GM12878 (cell line): ENCODE measurements around the gene LIF. TPM values are rescaled to one million over a fixed set of nuclear protein-coding genes. Genes with fewer than 3 reads are reported as not detected.

Experiments
- ATAC-seq: fragments of 200-7000 bp; cut with Tn5 transposase; 3 replicates; pipeline ENCODE4 v1.9.1; 2020; ENCODE audit warnings: mild to moderate bottlenecking, moderate library complexity
- BruUV-seq: library from RNA; stranded (reverse); fragments of 400-500 nt; replicated peaks from 2 replicates; lab custom pipeline; 2021; lab: Mats Ljungman, UMichigan
- CTCF ChIA-PET: fragments of 300-600 bp; sonication (Branson Sonifier 250); formaldehyde crosslinking; extraction: SDS; loops from one replicate; lab custom pipeline; 2021; ENCODE audit warnings: inconsistent platforms; lab: Yijun Ruan, JAX
- POLR2A ChIA-PET: fragments of 350-600 bp; formaldehyde crosslinking; extraction: SDS; loops from one replicate; lab custom pipeline; 2021; ENCODE audit warnings: inconsistent platforms; lab: Charles Lee
- RAD21 ChIA-PET: fragments of 300-600 bp; sonication (Branson Sonifier 250); formaldehyde crosslinking; loops from one replicate; lab custom pipeline; 2023; ENCODE audit warnings: antibody characterized with exemption; ENCODE audit not compliant: unreplicated experiment; lab: Charles Lee
- SMC1A ChIA-PET: fragments of 300-600 bp; sonication (Branson Sonifier 250); formaldehyde crosslinking; loops from one replicate; lab custom pipeline; 2023; ENCODE audit not compliant: unreplicated experiment, uncharacterized antibody; lab: Charles Lee
- DNase-seq: peaks from one replicate; pipeline ENCODE4 v3.0.0-alpha.2; 2011; ENCODE audit warnings: low read depth, low spot score
- FAIRE-seq: peaks from 3 replicates; lab custom pipeline; 2011; peaks lifted over from hg19 to GRCh38; lab: Jason Lieb, UNC
- H2AFZ ChIP-seq: 2 replicates; pipeline ENCODE4 v1.6.0; 2011; ENCODE audit warnings: low read depth, low read length, control low read depth; ENCODE audit not compliant: control insufficient read depth
- H3K27ac ChIP-seq: 2 replicates; pipeline ENCODE4 v1.5.1; 2011; ENCODE audit warnings: control low read depth; ENCODE audit not compliant: control insufficient read depth, insufficient read depth
- H3K27me3 ChIP-seq, 2 experiments: replicated peaks in 1 of 2; 2 replicates each; pipeline versions ENCODE4 v1.6.0 to v1.6.1; 2011; ENCODE audit warnings: low read length in 1 of 2; ENCODE audit not compliant: control insufficient read depth in 2 of 2, insufficient read depth in 2 of 2
- H3K36me3 ChIP-seq, 2 experiments: 2 replicates each; pipeline ENCODE4 v1.5.1; 2011; ENCODE audit warnings: low read length in 1 of 2; ENCODE audit not compliant: control insufficient read depth in 2 of 2, insufficient read depth in 2 of 2
- H3K4me1 ChIP-seq: 2 replicates; pipeline ENCODE4 v1.6.1; 2011; ENCODE audit warnings: mild to moderate bottlenecking, low read length, moderate library complexity, mixed read lengths; ENCODE audit not compliant: control insufficient read depth, insufficient read depth
- H3K4me2 ChIP-seq: 2 replicates; pipeline ENCODE4 v1.6.0; 2011; ENCODE audit warnings: control low read depth; ENCODE audit not compliant: control insufficient read depth, insufficient read depth
- H3K4me3 ChIP-seq: fragments of 200-600 bp; sonication (generic); 2 replicates; pipeline ENCODE4 v1.5.1; 2016
- H3K79me2 ChIP-seq: 2 replicates; pipeline ENCODE4 v1.6.0; 2011; ENCODE audit warnings: low read length; ENCODE audit not compliant: control insufficient read depth, insufficient read depth
- H3K9ac ChIP-seq: 2 replicates; pipeline ENCODE4 v1.8.0; 2011; ENCODE audit warnings: low read length, control low read depth, mixed read lengths; ENCODE audit not compliant: control insufficient read depth, insufficient read depth
- H3K9me3 ChIP-seq: replicated peaks from 3 replicates; pipeline ENCODE4 v1.5.1; 2011; ENCODE audit warnings: mild to moderate bottlenecking, low read length; ENCODE audit not compliant: control insufficient read depth, insufficient read depth
- H4K20me1 ChIP-seq: 2 replicates; pipeline ENCODE4 v1.6.0; 2011; ENCODE audit not compliant: control insufficient read depth, insufficient read depth
- ATF3 ChIP-seq: IDR thresholded peaks from 2 replicates; pipeline ENCODE4 v1.6.1; 2011; ENCODE audit warnings: low read depth, mild to moderate bottlenecking, low read length, moderate library complexity, borderline replicate concordance; ENCODE audit errors: extremely low read depth
- BMI1 ChIP-seq: fragments of 450-650 bp; IDR thresholded peaks from 2 replicates; pipeline ENCODE4 v1.6.1; 2016; ENCODE audit warnings: mild to moderate bottlenecking, moderate library complexity, borderline replicate concordance
- GATAD2B ChIP-seq: fragments of 450-650 bp; conservative IDR thresholded peaks from 2 replicates; pipeline ENCODE4 v1.6.1; 2017; ENCODE audit warnings: low read depth, mild to moderate bottlenecking, moderate library complexity
- MYB ChIP-seq: fragments of 150-350 bp; IDR thresholded peaks from 2 replicates; pipeline ENCODE4 v1.6.1; 2014; ENCODE audit warnings: mild to moderate bottlenecking, low read depth, low read length, borderline replicate concordance
- MYC ChIP-seq: IDR thresholded peaks from 2 replicates; pipeline ENCODE4 v1.6.1; 2011; ENCODE audit warnings: mild to moderate bottlenecking, low read length, moderate library complexity, inconsistent platforms; ENCODE audit not compliant: insufficient read depth, insufficient replicate concordance, insufficient read length, severe bottlenecking
- NFXL1 ChIP-seq: fragments of 450-650 bp; IDR thresholded peaks from 2 replicates; pipeline ENCODE4 v1.6.1; 2017; ENCODE audit warnings: antibody characterized with exemption, mild to moderate bottlenecking, borderline replicate concordance
- NR2F1 ChIP-seq: fragments of 450-650 bp; conservative IDR thresholded peaks from 2 replicates; pipeline ENCODE4 v1.6.1; 2017; ENCODE audit warnings: mild to moderate bottlenecking
- POLR2AphosphoS2 ChIP-seq: IDR thresholded peaks from 2 replicates; pipeline ENCODE4 v1.6.1; 2011; ENCODE audit warnings: low read depth, mild to moderate bottlenecking, low read length, improper control_type of control experiment, moderate library complexity
- RELA ChIP-seq: fragments of 450-650 bp; IDR thresholded peaks from 2 replicates; pipeline ENCODE4 v1.8.0; 2014; ENCODE audit warnings: borderline replicate concordance; ENCODE audit not compliant: partially characterized antibody
- RFX5 ChIP-seq: IDR thresholded peaks from 2 replicates; pipeline ENCODE4 v1.6.1; 2011; ENCODE audit warnings: low read depth, low read length, improper control_type of control experiment
- TBL1XR1 ChIP-seq: IDR thresholded peaks from 2 replicates; pipeline ENCODE4 v1.6.1; 2012; ENCODE audit warnings: low read depth, low read length, improper control_type of control experiment
- ZNF217 ChIP-seq: fragments of 450-650 bp; IDR thresholded peaks from 2 replicates; pipeline ENCODE4 v1.6.1; 2017; ENCODE audit warnings: antibody characterized with exemption, mild to moderate bottlenecking
- WGBS: methylation state at CpG from one replicate; pipeline ENCODE4 v1.1.6; 2016; ENCODE audit warnings: low lambda C conversion rate; ENCODE audit not compliant: insufficient replicate concordance, insufficient coverage; ENCODE audit errors: missing lambda C conversion rate; 5-methylcytosine and 5-hydroxymethylcytosine counted together
- in situ Hi-C: fragments of 300-500 bp; cut with MboI; formaldehyde crosslinking; loops from 9 replicates; pipeline ENCODE4 v1.14.3; 2018; ENCODE audit warnings: mixed read lengths
- intact Hi-C: fragments of 100-400 bp; cut with micrococcal nuclease; formaldehyde crosslinking; loops from one replicate; pipeline ENCODE4 v1.14.2; 2022; ENCODE audit not compliant: unreplicated experiment
- polyA plus RNA-seq, 11 experiments: library from polyadenylated mRNA; depleted of rRNA in 4 of 11; unstranded in 6 of 11; stranded (reverse) in 5 of 11; fragments of >200 nt; fragmentation: Nextera tagmentation in 4 of 11; fragmentation: Illumina TruSeq in 1 of 11; extraction: Ambion mirVana in 4 of 11; extraction: Trizol in 1 of 11; gene quantifications; 1 replicate in 1 of 11; 2 replicates in 10 of 11; pipeline versions ENCODE4 v1.2.1 to v1.2.3, GENCODE V29; 2011 to 2016; ENCODE audit warnings: inconsistent platforms in 2 of 11, missing spikeins in 2 of 11, low read depth in 1 of 11
- total RNA-seq, 4 experiments: library from RNA; depleted of rRNA in 3 of 4; stranded (reverse); fragments of >200 nt in 3 of 4; fragmentation: Illumina TruSeq in 1 of 4; extraction: Trizol in 1 of 4; gene quantifications; 2 replicates each; pipeline versions ENCODE4 v1.2.1 to v1.2.3, GENCODE V29; 2013 to 2021
- TF ChIP-seq, protein P1 (sequence below): fragments of 450-650 bp; conservative IDR thresholded peaks from 2 replicates; pipeline ENCODE4 v1.6.1; 2017; ENCODE audit warnings: mild to moderate bottlenecking, moderate library complexity
- TF ChIP-seq, protein P2 (sequence below): IDR thresholded peaks from 2 replicates; pipeline ENCODE4 v1.6.1; 2011; ENCODE audit warnings: borderline replicate concordance, low read depth, mild to moderate bottlenecking, moderate library complexity, mixed read lengths, low read length; ENCODE audit not compliant: insufficient read depth; ENCODE audit errors: extremely low read length

Gene LIF
- total and polyA plus RNA-seq, 10 of the 15 experiments (the other 5 are each of a cell fraction or from before 2014, with no cell fraction given): 0.05 to 3.4 (median 0.97) TPM

DNA sequence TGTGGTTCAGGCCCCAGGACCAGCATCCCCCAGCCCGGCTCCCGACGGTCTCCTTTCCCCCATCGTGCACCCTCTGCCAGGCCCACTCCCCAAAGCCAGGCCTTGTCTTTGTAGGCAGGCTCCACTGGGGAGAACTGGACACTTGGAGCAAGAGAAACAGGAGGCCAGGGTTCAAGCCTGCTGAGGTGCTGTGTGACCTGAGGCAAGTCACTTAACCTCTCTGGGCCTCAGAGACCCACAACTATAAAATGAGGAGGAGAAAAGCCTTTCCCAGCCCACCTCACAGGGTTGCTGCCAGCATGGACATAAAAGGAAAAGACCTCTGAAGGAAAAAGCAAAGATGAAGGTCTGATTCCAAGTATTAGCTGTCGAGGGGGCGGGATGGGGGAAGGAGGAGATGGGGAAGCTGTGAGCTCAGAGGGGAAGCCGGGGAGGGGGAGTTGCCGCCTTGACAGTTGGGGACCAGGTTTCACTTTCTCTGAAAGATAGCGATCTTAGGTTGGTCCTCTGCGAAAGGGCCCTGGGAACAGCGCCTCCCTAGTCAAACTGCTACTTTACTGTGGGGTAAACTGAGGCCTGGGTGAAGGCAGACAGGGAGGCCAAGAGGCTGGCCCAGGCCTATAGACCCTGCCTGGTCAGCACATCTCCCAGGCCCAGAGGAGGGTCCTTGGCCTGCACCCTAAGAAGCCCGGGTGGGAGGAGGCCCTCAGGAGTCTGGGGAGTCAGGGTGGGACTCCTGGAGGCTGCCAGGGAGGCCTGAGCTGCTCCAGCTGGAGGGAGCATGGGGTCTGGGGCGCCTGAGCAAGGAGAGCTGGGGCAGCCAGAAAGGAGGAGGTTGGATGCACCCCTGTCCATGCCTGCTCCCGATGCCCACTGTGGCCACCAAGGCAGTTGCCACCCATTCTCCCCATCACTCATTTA is 21.1 kb upstream of the LIF start:
- Histone ChIP-seq H3K27ac (peak overlapping the region; percentile 88), H3K4me1 (peaks cover 21% of the 10 kb centered on the region), H3K9me3 (no peaks in the 10 kb centered on the region), H3K79me2 (peaks cover 18% of the 10 kb centered on the region), H2AFZ (no peak overlapping the region; the same call in 1 of the 2 replicates), H4K20me1 (no peaks in the 10 kb centered on the region), H3K4me2 (peak overlapping the region; percentile 91), H3K27me3 (no peaks in the 10 kb centered on the region), H3K9ac (peak overlapping the region; percentile 75), H3K4me3 (peak overlapping the region; percentile 71), H3K36me3 (no peaks in the 10 kb centered on the region)
- ChIA-PET SMC1A (interaction anchor here (1.9 kb wide), 1 partner anchor 20 kb away, joined by 6 read pairs; no protein-coding TSS in a partner anchor), CTCF (interaction anchor here (2.0 to 3.2 kb wide), 2 partner anchors 18 to 20 kb away, joined by 6 to 17 read pairs; no protein-coding TSS in a partner anchor), POLR2A (no interaction called here), RAD21 (no interaction called here)
- FAIRE-seq (peak; percentile 62), ATAC-seq (no peak), DNase-seq (no peak)
- WGBS: 25% methylated on average over 10 of the region's 14 CpGs
- intact Hi-C loops: no loop called here
- in situ Hi-C loops: no loop called here
- no TSS peak for BruUV-seq
- no peak for TF ChIP-seq ATF3
- TF ChIP-seq, protein P1, sequence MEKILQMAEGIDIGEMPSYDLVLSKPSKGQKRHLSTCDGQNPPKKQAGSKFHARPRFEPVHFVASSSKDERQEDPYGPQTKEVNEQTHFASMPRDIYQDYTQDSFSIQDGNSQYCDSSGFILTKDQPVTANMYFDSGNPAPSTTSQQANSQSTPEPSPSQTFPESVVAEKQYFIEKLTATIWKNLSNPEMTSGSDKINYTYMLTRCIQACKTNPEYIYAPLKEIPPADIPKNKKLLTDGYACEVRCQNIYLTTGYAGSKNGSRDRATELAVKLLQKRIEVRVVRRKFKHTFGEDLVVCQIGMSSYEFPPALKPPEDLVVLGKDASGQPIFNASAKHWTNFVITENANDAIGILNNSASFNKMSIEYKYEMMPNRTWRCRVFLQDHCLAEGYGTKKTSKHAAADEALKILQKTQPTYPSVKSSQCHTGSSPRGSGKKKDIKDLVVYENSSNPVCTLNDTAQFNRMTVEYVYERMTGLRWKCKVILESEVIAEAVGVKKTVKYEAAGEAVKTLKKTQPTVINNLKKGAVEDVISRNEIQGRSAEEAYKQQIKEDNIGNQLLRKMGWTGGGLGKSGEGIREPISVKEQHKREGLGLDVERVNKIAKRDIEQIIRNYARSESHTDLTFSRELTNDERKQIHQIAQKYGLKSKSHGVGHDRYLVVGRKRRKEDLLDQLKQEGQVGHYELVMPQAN: no peak
- peak; percentile 83 for TF ChIP-seq NFXL1
- TF ChIP-seq, protein P2, sequence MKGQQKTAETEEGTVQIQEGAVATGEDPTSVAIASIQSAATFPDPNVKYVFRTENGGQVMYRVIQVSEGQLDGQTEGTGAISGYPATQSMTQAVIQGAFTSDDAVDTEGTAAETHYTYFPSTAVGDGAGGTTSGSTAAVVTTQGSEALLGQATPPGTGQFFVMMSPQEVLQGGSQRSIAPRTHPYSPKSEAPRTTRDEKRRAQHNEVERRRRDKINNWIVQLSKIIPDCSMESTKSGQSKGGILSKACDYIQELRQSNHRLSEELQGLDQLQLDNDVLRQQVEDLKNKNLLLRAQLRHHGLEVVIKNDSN: no peak
- TF ChIP-seq MYB: no peak
- no peak for TF ChIP-seq POLR2AphosphoS2
- TF ChIP-seq RELA: no peak
- TF ChIP-seq NR2F1: 0 out of 2 replicates have a peak, but pooled peaks have one; percentile 6
- no peak for TF ChIP-seq TBL1XR1
- no peak for TF ChIP-seq BMI1
- no peak for TF ChIP-seq RFX5
- 0 out of 2 replicates have a peak, but pooled peaks have one; percentile 39 for TF ChIP-seq GATAD2B
- no peak for TF ChIP-seq MYC
- peak; percentile 75; the same call in 1 of the 2 replicates for TF ChIP-seq ZNF217
